Suprapubic skin (tissue), 4 donors: Measurements from ENCODE around the gene DDX11. TPM values are rescaled to one million over a fixed set of nuclear protein-coding genes. Genes with fewer than 3 reads are reported as not detected.
"Not testable (repeated sequence)": the region's sequence is repeated elsewhere in the genome, so short reads cannot be mapped to it uniquely, and the experiment has no call there.

ENCODE experiments used
- DNase-seq, 2 donors: peaks; one replicate each; pipeline ENCODE4 v3.0.0-alpha.2; 2019; ENCODE audit warnings: low spot score in 2 of 2
- H3K27ac ChIP-seq: fragments of 200-600 bp; sonication (generic); one replicate; pipeline ENCODE4 v1.5.1; 2019
- H3K27me3 ChIP-seq: fragments of 200-600 bp; sonication (generic); one replicate; pipeline ENCODE4 v1.5.1; 2019
- H3K36me3 ChIP-seq: fragments of 200-600 bp; sonication (generic); one replicate; pipeline ENCODE4 v1.5.1; 2019
- H3K4me1 ChIP-seq: fragments of 200-600 bp; sonication (generic); one replicate; pipeline ENCODE4 v1.5.1; 2019
- H3K4me3 ChIP-seq: fragments of 200-600 bp; sonication (generic); one replicate; pipeline ENCODE4 v1.5.1; 2019; ENCODE audit warnings: mild to moderate bottlenecking
- H3K9me3 ChIP-seq: fragments of 200-600 bp; sonication (generic); one replicate; pipeline ENCODE4 v1.5.1; 2019
- CTCF ChIP-seq, 2 donors: fragments of 200-600 bp in 1 of 2; fragments of 450-650 bp in 1 of 2; sonication (generic) in 1 of 2; IDR thresholded peaks; one replicate each; pipeline ENCODE4 v1.5.1; 2016 to 2019; ENCODE audit warnings: antibody characterized with exemption in 2 of 2, mild to moderate bottlenecking in 1 of 2, moderate library complexity in 1 of 2
- EP300 ChIP-seq: sonication (generic); formaldehyde crosslinking; IDR thresholded peaks from one replicate; pipeline ENCODE4 v1.6.1; 2017; ENCODE audit warnings: antibody characterized with exemption
- POLR2A ChIP-seq, 2 donors: fragments of 450-650 bp; IDR thresholded peaks; one replicate each; pipeline ENCODE4 v1.6.1; 2017; ENCODE audit warnings: antibody characterized with exemption in 2 of 2, mild to moderate bottlenecking in 2 of 2, moderate library complexity in 2 of 2
- POLR2AphosphoS5 ChIP-seq, 3 donors: sonication (generic); formaldehyde crosslinking; IDR thresholded peaks; one replicate each; pipeline ENCODE4 v1.6.1; 2017; ENCODE audit warnings: antibody characterized with exemption in 3 of 3
- WGBS: methylation state at CpG from one replicate; pipeline ENCODE4 v1.1.5; 2018; 5-methylcytosine and 5-hydroxymethylcytosine counted together
- total RNA-seq, 4 donors: library from RNA; depleted of rRNA; stranded (reverse); fragments of >200 nt; gene quantifications; one replicate each; pipeline ENCODE4 v1.1.0, GENCODE V29; 2016

DDX11 gene
- total RNA-seq, 4 donors from 2014 or later: 13.0 to 81.6 (median 46.0) TPM

DNA sequence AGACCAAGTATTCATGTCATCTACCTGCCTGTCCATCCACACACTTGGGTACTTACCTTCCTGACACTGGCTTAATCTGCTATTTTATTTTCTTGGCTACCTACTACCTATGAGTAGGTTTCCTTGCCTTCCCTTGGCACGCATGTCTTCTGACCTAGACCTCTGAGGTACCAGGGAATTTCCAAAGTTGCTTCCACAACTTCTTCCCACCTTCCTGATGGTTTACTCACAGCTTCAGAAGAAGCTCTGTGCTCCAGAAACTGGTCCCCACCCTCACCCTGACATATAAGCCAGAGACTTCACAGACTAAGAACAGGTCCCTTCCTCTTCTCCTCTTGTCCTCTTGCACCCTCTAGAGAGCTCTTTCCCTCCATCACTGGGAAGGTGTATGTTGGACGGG is 35.7 kb upstream of the DDX11 start:
- 88% methylated on average over 2 of the region's 2 CpGs for WGBS
- Histone ChIP-seq H3K36me3 (no peaks in the 10 kb centered on the region), H3K9me3 (no peaks in the 10 kb centered on the region), H3K27ac (no peak overlapping the region), H3K4me1 (no peaks in the 10 kb centered on the region), H3K27me3 (no peaks in the 10 kb centered on the region), H3K4me3 (no peak overlapping the region)
- no peak for DNase-seq
- TF ChIP-seq POLR2A (IDR thresholded peaks at IDR 0.05) (no peak), CTCF (IDR thresholded peaks at IDR 0.05) (no peak), POLR2AphosphoS5 (IDR thresholded peaks at IDR 0.05) (no peak), EP300 (no peak)

GRCh38 chr12:31041033-31041564 is 32.6 kb upstream of the DDX11 start:
- DNase-seq: no peak
- Histone ChIP-seq H3K9me3 (no peaks in the 10 kb centered on the region), H3K36me3 (no peaks in the 10 kb centered on the region), H3K27ac (no peak overlapping the region), H3K4me3 (no peak overlapping the region), H3K4me1 (no peaks in the 10 kb centered on the region), H3K27me3 (no peaks in the 10 kb centered on the region)
- TF ChIP-seq EP300 (no peak), POLR2AphosphoS5 (IDR thresholded peaks at IDR 0.05) (no peak), POLR2A (IDR thresholded peaks at IDR 0.05) (no peak), CTCF (IDR thresholded peaks at IDR 0.05) (no peak)
- 88% methylated on average over 8 of the region's 8 CpGs for WGBS

DNA sequence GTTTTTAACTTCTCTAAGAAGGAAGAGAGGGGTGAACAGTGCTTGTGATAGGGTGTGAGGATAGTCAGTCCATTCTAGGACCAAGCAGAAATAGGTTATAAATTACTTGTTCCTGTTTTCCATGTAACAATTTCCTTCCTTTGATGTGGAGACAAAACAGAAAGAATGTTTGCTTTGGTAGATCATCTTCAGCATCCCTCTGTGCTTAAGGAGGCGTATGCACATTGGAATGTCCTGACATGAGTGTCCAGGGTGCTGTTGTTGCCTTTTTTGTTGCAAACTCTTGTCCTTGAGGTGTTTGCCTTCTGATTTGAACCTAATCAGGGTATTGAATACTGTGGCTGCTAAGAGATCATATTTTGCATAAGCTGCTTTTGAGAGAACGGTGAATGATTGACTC is 23.5 kb upstream of the DDX11 start:
- H3K27ac ChIP-seq, H3K27me3 ChIP-seq, H3K9me3 ChIP-seq, H3K4me3 ChIP-seq, H3K36me3 ChIP-seq, DNase-seq, H3K4me1 ChIP-seq: not testable (repeated sequence)
- 100% methylated on average over 2 of the region's 2 CpGs for WGBS

GRCh38 chr12:31050548-31050947 is 23.1 kb upstream of the DDX11 start:
- H3K36me3 ChIP-seq, H3K4me1 ChIP-seq, H3K9me3 ChIP-seq, H3K27me3 ChIP-seq, H3K4me3 ChIP-seq, DNase-seq, H3K27ac ChIP-seq: not testable (repeated sequence)
- WGBS: 85% methylated on average over 7 of the region's 7 CpGs

GRCh38 chr12:31051692-31052091 is 22.0 kb upstream of the DDX11 start:
- not testable (repeated sequence) for H3K9me3 ChIP-seq, H3K27me3 ChIP-seq, H3K4me3 ChIP-seq, DNase-seq, H3K4me1 ChIP-seq, H3K36me3 ChIP-seq, H3K27ac ChIP-seq
- WGBS: 85% methylated on average over 5 of the region's 5 CpGs

- not testable (repeated sequence) for H3K27ac ChIP-seq, DNase-seq, H3K36me3 ChIP-seq, H3K27me3 ChIP-seq, H3K4me3 ChIP-seq, H3K4me1 ChIP-seq, H3K9me3 ChIP-seq
- WGBS: 100% methylated on average over 1 of the region's 1 CpG
Measured at GRCh38 chr12:31052121-31052520, 21.5 kb upstream of the DDX11 start.

GRCh38 chr12:31052666-31053439 is 20.8 kb upstream of the DDX11 start:
- WGBS: 89% methylated on average over 7 of the region's 7 CpGs
- not testable (repeated sequence) for DNase-seq, H3K9me3 ChIP-seq, H3K4me3 ChIP-seq, H3K27ac ChIP-seq, H3K27me3 ChIP-seq, H3K4me1 ChIP-seq, H3K36me3 ChIP-seq

- H3K4me1 ChIP-seq, H3K27me3 ChIP-seq, H3K36me3 ChIP-seq, H3K27ac ChIP-seq, DNase-seq, H3K9me3 ChIP-seq, H3K4me3 ChIP-seq: not testable (repeated sequence)
- 90% methylated on average over 1 of the region's 1 CpG for WGBS
Measured at GRCh38 chr12:31053944-31054343, 19.7 kb upstream of the DDX11 start.
